T-helper 1 cell treated with Interleukin-12 subunit alpha and Interleukin-12 subunit beta and Interleukin-4 antibody, amounts not matched to agents 30 ng/mL and 1 ng/mL, for 36 hours (primary cell): ENCODE measurements around the gene GNAS-AS1. TPM values are rescaled to one million over a fixed set of nuclear protein-coding genes. Genes with fewer than 3 reads are reported as not detected.

Source experiments
- intact Hi-C: fragments of 100-400 bp; cut with micrococcal nuclease; formaldehyde crosslinking; loops from one replicate; pipeline ENCODE4 v1.15.1; 2024
- total RNA-seq: library from RNA; stranded (reverse); gene quantifications from 2 replicates; pipeline ENCODE4 v1.2.3, GENCODE V29; 2022

Gene GNAS-AS1
- total RNA-seq, 1 donor from 2014 or later, result 1.3 TPM

DNA sequence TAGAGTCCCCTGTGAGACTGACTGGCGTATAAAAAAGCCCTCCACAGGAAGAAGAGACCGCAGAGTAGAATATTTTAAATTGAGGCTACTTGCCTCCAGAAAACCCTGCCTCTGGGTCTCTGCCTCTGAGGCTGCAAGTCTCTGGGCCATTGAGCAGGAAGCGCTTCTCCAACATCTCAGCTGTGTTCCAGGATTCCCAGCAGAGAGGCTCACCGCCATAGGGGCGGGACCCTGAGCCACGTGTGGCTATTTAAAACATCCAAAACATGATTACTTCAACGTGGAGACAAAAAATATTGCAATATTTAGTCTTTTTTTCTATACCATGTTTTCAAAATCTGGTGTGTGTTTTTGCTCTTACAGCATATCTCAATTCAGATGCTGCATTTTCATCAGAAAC lies 59.4 kb downstream of the GNAS-AS1 start:
- intact Hi-C loops, result no loop called here

DNA sequence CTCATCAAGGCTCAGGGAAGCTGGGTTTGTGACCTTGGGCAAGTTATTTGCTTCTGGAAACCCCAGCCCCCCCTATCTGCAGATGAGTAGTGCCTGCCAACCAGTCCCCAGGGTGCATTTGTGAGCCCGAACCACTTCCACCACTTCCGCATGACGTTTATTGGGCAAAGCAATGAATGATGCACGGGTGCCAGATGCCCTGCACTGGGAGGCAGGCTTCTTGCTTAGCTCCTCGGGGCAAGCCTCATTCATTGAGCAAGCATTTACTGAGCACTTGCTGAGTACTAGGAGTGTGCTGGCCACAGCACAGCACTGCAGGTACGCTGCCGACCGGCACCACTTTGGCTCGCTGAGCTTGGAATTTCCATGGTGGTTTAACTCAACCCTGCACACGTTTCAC lies 60.2 kb downstream of the GNAS-AS1 start:
- intact Hi-C loops, result no loop called here

DNA sequence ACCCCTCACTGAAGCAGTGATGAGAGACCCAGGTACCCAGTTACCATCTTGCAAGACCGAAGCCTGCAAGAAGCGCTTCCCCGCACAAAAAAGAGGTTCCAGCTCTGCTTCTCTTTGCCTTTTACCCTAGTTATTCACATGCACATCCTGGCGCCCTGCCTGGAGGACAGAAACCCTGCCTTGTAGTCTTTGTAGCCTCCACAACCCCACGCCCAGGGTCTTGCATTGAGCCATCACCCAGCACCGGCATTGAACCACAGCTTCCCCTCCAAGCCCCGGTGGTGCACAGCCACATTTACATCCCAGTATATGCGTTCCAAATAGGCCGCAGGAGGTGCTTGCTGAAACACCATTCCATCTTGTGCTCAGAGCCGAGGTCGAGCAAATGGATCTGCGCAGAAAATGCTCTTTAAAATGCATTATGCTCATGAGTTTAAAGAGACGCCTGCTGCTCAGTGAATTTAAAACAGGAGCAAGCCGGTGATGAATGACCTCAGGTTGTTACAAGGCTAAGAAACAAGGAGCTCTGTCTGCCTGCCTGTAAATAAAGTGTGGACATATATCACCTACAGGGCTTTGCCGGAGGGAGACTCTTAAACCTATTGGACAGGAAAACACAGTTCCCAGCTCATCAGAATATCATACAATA lies 61.7 kb downstream of the GNAS-AS1 start:
- intact Hi-C loops, result no loop called here

DNA sequence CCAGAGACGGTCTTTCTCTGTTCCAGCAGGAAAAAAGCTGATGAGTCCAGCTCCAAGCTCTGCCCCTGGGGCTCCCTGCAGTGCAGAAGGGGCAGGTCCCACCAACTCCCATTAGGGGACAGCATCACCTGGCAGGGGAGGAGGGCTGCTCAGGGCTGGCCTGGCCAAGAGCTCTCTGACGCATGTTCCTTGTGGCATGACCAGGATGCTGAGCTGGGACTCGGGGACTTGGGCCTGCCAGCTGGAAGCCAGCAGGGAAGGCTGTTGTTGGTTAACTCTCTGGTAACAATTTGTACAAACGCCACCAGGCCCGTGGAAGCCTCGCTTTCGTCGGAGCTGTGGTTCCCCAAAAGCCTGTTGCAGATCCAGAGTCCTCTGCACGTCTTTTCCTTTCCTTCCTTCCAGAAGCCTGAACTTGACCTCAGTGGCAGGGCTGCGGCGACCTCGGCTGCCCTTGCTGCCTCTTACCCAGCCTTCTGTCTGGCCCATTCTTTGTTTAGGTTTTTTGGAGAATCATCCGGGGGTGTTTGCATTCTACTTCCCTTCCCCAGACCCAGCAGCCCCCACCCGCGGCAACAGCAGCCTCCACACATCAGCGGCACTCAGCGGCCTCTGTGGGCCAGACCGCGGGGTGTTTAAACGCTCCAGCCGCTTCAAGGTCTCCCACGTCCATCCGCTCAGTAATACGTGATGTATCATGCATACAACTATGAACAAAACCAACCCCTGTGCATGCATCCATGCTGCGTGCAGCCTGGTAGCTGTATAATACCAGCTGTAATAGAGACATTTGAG lies 63.3 kb downstream of the GNAS-AS1 start:
- intact Hi-C loops, result no loop called here

DNA sequence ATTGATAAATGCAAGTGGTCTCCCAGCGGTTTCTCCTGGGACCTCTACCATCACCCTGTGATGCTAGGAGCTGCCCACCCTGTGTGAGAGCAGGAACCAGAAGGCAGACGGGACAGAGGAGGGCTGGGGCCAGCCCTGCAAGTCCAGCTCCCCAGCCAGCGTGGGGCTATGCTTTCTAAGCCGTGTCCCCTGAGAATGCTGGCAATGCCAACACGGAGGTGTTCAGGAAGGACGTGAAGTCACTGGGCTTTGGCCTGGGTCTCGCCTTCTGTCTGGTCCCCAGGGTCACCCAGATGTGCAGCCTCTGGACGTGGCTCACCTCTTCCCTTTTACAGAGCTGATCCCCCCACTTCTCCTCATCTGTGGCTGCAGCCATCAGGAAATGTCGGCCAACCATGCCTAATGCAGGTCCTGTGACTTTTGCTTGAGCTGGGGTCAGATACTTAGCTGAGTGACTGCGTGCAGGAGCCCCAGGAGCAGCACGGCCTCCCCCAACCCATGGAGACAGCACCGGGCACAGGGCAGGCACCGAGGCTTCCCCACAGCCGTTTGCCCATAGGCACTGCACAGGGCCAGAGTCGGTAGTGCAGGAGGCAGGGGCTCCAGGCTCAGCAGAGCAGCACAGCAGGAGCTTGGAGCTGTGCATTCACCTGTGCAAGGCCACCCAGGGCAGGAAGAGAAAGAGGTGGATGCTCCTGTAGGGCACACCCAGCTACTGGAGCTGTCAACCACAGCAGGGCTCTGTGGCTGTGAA lies 66.2 kb downstream of the GNAS-AS1 start:
- intact Hi-C loops, result no loop called here

DNA sequence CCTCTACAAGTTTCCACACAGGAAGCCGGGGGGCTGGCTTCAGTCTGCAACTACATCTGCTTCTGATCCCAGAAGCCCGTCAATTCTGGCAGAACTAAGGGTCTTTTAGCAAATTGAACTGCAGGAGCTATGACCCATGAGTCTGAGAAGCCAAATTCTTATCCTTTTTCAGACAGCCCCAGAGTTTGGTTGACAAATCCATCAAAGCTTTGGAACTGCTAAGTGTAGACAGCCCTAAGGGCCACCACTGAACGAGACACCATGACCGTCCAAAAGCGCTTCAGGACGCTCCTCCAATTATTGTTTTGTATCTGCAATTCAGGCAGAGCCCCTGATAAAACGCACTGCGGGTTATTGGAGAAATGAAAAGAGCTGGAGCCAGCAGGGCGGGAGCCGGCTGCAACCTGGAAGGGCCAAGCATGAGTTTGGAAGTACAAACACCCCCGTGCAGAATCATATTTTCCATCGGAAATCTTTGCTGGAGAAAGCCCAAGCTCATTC lies 67.1 kb downstream of the GNAS-AS1 start:
- intact Hi-C loops, result no loop called here

DNA sequence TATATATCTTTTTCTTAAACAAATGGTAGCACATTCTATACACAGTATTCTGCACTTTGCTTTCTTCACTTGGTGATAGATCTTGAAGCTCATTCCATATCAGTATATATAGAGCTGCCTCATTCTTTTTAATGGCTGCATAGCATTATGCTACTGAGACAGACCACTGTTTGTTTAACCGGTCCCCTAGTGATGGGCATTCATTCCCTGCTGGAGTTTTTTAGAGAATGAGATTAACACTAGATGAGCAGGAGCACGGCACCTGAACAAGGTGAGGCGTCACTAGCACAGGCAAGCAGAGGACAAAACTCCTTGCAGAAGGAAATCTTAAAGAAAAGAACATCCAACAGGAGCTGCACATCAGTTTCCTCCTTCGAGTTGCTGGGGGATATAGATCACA lies 69.6 kb downstream of the GNAS-AS1 start:
- intact Hi-C loops, result no loop called here

DNA sequence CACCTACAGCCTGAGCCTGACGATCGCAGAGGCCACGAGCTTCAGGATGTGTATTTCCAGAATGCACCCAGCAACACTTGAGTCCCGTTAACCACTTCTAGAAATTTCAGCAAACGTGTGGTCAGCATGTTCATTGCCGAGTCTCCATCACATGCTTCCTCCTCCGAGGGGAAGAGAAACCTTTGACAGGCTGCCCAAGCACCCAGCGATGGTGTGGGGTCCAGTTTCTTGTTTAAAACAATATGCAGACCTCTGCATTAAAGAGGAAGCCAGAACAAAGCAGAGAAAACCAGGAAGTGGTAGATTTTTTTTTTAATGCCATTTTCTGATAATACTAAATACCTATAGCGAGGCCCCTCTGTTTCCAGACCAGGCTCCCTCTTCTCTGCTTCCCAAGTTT lies 71.9 kb downstream of the GNAS-AS1 start:
- intact Hi-C loops, result no loop called here

DNA sequence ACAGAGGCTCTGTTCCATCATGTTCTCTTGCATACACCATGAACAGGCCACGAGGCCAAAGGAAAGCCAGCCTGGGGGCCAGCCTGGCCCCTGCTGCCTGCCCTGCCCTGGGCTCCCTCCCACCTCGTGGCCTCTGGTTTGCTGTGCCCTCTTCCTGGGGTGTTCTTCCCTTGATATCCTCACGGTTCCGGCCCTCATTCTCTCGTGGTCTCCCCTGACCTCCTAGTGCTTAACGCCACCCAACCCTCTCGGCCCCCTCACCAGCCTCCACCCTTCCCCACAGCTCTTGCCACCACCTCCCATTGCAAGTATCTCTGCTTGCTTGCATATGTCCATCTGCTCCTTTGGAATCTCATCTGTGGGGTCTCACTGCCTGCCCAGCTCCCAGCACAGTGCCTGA lies 73.0 kb downstream of the GNAS-AS1 start:
- intact Hi-C loops, result no loop called here

DNA sequence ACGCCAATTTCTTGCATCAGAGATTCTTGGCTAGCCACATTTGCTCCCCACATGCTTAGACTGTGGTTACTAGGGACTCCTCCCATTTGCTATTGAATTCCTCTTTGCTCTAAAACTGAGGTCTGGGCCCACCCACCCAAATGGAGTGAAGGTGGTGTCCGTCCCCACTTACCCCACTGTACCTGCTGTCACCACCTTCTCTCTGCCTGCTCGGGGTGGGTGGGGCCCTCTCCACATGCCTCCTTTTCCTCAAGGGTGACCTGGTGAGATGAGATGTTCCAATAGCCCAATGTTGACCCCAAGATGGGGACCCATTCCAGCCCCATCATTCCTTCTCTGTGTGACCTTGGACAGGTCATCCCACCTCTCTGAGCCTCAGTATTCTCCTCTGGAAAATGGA lies 74.6 kb downstream of the GNAS-AS1 start:
- intact Hi-C loops, result no loop called here

DNA sequence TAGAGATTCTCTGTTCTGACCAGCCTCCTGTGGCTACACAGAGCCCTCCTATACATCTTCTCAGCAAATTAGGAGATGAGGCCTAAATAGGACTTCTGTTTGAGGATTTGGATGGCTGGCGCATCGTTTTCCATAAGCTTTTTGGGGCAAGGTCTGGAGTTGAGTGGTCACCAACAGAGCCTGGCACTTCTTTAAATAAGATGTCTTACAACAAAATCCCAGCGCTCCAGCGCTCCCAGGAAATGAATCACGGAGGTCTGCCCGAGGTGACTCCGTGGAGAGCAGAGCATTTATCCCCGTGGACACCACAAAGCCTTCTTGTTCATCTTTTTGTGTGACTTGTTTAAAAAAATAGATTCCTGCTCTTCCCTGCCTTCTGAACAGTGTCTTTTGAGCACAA lies 75.3 kb downstream of the GNAS-AS1 start:
- intact Hi-C loops, result no loop called here

DNA sequence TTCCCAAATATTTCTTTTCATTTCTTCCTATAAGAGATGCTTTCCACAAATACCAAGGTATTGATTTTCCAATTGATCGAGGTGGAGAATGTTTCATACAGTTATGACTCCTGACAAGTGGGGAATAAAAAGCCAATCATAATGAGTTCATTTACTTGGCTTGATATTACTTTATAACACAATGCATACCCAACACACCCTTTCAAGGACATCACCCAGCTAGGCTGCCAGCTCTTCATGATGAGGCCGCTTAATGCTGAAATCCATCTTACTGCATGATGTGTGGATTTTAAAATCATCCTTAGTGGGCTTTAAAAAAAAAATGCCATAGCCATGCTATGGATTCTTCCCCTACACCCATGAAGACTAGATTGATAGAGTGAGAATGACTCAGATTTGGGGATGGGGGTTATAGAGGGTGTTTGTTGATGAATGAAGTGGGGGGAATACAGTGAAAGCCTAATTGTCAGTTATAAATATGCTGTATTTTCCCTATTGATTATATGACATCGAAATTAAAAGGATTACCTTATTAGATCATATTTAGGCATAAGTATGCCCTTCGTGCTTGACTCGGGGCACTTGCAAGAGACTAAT lies 75.9 kb downstream of the GNAS-AS1 start:
- intact Hi-C loops, result no loop called here

DNA sequence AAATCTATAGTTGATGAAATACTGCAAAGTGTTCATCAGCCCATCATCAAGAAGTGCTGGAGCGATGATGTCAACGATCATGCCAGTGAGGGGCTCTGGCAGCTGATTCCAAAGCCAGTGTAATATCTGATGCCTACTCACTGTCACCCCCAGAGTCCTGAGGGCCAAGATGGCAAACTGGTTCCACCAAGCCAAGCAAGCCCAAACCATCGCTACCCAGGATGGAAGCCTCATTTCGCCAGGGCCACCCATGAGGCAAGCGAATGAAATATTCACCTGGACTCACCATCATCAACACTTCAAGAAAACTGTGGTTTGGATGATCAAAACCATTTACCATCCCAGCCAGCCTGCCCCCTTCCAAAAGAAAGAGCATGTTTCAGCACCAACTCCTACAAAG lies 76.5 kb downstream of the GNAS-AS1 start:
- intact Hi-C loops, result no loop called here

DNA sequence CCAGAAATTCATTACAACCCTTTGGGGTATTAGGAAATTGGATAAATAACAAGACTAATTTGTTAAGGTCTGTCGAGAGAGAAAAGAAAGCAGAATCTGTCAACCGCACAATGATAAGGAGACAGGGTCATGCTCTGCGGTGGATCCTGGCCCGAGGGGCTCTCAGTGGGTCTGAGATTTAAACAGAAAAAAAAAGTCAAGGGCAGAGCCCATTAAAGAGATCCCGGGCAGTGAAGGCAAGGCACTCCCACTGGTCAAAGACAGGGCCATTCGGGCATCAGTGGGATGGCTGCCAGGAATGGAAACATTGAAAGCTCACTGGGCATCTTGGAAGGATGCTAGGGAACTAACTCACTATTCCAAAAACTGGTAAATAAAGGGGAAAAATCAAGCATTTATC lies 77.9 kb downstream of the GNAS-AS1 start:
- intact Hi-C loops, result no loop called here

Other genes starting within 250 kb of the GNAS-AS1 start
- 138 and 140 TPM in 2 replicates for gene STX16, start 199.6 kb downstream of the GNAS-AS1 start, total RNA-seq
- gene NPEPL1, start 158.1 kb downstream of the GNAS-AS1 start, total RNA-seq, result 27.4 and 30.8 TPM in 2 replicates
- 649 and 675 TPM in 2 replicates for gene GNAS, start 1.8 kb upstream of the GNAS-AS1 start, total RNA-seq
- gene NELFCD, start 130.4 kb upstream of the GNAS-AS1 start, total RNA-seq, result 73.7 and 77.7 TPM in 2 replicates
- 49.0 and 50.7 TPM in 2 replicates for gene CTSZ, start 156.4 kb upstream of the GNAS-AS1 start, total RNA-seq
- not detected in 2 replicates for gene TUBB1, start 168.5 kb upstream of the GNAS-AS1 start, total RNA-seq
- gene ATP5F1E, start 181.4 kb upstream of the GNAS-AS1 start, total RNA-seq, result 77.5 and 87.7 TPM in 2 replicates
- 68.7 and 77.8 TPM in 2 replicates for gene PRELID3B, start 191.9 kb upstream of the GNAS-AS1 start, total RNA-seq